GM21360 (cell line): Measurements from ENCODE around the gene HEYL.

Source experiments
- ATAC-seq: cut with Tn5 transposase; IDR thresholded peaks from one replicate; pipeline ENCODE4 v1.9.1; 2021; ENCODE audit warnings: mild to moderate bottlenecking, moderate library complexity; ENCODE audit not compliant: unreplicated experiment

Gene HEYL

GRCh38 chr1:39639305-39640130 is at the start of gene HEYL:
Gene HEYL, minus strand, starts transcription at chr1:39639643. Its CDS starts 18 bp downstream, at chr1:39639625.
- ATAC-seq, result no peak

- ATAC-seq, result no peak
Measured at GRCh38 chr1:39689214-39689613, 49.8 kb upstream of the HEYL start.

DNA sequence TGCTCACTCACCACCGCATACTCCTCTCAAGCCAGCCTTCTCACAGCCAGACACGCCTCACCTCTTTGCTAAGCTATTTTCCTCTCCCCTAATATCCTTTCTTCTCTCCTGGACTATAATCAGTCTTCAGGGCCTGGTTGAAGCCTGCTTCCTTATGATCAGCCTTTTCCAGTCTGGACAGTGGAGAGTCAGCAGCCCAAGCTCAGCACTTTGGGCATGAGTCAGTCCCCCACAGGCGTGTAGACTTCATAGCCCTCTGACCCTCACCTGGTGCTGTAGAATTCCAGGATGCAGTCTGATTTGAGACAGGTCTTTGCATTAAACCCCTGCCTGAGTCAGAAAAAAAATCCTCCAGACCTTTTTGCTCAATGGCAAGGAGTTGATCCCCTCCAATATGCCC is 49.3 kb upstream of the HEYL start:
- no peak for ATAC-seq

GRCh38 chr1:39687243-39687642 is 47.8 kb upstream of the HEYL start:
- ATAC-seq, result no peak

DNA sequence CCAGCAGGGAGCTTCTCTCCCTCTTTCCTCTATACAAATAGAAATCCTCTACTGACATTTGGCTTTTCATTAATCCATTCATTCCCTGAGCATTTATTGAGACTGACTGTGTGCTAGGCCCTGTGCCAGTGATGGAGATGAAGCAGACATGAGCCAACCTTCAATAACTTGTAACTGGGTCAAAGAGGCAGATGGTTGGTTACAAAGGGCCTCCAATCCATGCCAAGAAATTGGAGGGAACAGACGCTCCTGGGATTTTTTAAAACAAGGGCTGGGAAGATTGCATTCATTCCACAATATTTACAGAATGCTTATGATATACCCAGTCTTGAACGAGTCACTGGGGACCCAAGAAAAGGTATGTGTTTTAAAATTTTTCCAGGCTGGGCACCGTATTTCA is 45.6 kb upstream of the HEYL start:
- no peak for ATAC-seq

DNA sequence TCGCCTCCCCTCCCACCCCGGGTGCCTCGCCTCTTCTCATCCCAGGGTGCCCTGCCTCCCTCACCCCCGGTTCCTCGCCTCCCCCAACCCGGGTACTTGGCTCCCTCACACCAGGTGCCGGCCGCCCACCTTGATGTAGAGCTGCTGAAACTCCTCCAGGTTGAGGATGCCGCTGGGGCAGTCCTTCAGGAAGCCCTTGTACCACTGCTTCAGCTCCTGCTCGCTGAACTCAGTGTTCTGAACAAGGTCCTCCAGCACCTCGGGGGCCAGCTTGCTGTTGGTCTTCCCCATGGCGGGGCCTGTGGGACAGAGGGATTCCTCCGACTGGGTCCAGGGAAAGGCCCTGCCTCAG is 44.8 kb upstream of the HEYL start:
- no peak for ATAC-seq

DNA sequence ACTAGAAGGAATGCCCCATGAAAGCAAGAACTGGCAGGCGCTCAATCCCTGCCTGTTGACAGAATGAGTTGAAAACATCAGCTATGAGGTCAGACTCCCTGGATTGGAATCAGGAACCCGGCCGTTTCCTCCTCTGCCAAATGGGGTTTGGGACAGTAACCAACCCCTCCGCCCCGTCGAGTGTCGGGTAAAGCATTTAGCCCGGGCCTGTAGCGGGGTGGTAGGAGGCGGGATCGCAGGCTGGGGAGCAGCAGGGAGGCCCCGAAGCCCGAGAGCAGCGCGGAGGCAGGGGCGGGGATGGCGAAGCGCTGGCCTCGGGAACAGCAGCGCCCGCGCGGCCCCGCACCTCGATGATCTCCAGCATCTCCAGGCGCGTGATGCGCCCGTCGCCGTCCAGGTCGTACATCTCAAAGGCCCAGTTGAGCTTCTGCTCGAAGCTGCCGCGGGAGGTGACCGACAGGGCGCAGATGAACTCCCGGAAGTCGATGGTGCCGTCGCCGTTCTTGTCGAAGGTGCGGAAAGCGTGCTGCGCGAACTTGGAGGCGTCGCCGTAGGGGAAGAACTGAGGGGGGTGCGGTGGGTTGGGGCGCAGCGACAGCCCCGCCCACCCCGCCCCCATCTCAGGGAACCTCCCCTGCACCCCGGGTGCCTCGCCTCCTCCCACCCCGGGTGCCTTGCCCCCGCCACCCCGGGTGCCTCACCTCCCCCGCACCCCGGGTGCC is 44.3 kb upstream of the HEYL start:
- no peak for ATAC-seq

- no peak for ATAC-seq
Measured at GRCh38 chr1:39681999-39682398, 42.6 kb upstream of the HEYL start.

- ATAC-seq, result no peak
Measured at GRCh38 chr1:39681294-39681693, 41.9 kb upstream of the HEYL start.

GRCh38 chr1:39680751-39681150 is 41.3 kb upstream of the HEYL start:
- ATAC-seq, result no peak

- ATAC-seq, result no peak
Measured at GRCh38 chr1:39679821-39680220, 40.4 kb upstream of the HEYL start.

DNA sequence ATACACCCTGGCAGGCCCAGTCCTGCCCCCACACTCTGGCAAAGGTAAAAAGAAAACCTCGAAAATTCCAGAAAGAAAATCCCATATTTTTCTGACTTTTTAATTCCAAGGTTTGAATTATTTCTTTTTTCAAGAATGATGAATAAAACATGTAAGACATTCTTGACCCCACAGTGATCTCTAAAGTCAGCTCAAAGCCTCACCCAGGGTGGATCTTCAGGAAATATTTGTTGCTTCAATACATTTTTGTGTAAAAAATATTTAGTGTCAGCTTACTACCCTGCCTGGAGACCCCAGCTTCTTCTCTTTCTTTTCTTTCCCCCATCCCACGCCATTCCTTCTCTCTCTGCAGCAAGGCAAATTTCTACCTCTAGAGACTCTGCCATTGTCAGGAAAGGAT is 39.4 kb upstream of the HEYL start:
- no peak for ATAC-seq

DNA sequence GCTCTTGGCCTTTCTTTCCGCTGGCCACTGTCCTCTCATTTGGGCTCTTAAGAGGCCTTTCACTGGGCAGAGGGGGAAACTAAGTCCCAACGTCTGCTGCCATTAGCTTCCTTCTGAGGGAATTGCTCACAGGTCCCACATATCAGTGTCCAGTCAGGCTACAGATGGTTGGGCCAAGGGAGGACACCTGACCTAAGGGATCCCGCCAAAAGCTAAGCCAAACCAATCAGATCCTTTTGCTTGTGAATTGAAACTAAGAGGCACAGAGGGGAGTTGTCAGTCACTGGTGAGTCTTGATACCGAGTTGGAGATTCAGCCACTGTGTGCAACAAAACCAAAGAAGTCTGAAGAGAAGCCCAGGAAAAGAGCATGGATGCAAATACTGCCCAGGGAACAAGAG is 38.2 kb upstream of the HEYL start:
- ATAC-seq, result no peak

DNA sequence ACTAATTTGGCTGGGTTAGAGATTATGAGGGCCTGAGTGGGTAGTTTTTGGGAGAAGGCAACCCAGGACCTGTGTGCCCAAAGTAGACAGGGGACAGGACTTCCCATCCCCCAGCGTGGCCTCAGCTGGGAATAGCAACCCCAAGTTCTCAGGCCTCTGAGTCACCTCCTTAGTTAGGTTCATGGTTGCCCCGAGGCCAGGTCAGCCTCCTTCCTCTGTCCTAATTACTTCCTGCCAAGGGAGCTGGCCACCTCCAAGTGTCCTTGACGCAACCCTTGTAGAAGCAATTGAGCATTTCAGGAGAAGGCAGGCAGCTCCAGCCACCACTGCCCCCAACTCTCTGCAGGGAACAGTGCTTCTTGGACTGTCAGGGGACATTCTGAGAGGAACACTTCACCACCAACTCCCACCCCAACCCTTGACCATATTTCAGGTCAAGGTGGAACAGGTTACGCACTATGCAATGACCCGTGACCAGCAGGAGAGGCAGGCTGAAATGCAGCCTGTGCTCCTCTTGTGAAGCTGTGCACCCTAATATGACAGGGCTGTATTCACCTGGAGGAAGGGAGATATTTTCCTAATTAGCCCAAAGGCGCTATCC is 37.6 kb upstream of the HEYL start:
- no peak for ATAC-seq

DNA sequence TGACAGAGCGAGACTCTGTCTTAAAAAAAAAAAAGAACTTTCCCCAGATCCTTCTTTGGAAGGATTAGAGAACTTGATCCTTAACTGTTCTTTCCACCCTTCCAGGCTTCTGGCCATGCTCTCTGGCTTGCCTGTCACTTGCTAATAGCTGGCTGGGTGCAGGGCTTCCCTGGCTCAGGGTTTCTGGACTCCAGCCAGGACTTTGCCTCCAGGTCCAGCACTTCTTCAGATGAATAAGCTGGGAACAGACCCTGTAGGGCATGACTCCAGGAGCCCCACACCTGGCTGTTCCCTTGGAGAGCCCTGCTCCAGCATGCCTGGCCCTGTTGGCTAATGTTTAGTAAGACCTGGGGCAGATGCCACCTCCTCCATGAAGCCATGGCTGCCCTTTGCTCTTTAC is 35.8 kb upstream of the HEYL start:
- no peak for ATAC-seq

DNA sequence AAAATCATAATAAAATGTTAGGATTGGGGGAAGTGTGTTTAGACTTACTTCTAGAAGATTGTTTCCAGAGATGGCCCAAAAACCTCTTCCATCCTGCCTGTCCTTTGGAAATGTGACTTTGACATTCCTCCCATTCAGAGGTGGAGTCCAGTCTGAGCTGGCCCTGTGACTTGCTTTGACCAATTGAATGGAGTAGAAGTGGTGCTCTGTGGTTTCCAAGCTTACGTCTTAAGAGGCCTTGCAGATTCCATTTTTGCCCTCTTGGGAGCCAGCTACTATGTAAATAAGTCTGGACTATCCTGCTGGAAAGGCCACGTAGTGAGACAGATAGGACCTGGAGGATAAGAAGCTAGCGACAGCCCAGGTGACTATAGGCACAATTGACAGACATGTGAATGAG is 33.8 kb upstream of the HEYL start:
- ATAC-seq, result no peak

DNA sequence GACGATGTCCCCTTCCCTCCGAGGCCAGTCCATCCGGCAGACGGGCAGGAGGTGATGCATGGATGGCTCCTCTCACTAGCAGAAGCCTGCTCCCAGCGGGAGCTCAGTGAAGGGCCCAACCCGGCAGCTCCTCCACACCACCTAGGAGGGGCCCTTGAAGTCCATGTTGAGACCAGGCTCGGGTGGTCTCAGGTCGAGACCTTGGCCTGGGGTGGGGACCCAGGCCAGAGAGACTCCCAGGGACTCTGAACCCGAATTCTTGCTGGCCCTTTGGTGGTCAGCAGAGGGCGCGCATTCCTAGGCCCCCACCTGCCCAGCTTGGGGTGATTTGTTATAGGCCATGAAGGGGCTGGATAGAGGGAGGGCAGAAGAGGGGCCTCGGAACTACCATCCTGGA is 33.1 kb upstream of the HEYL start:
- ATAC-seq, result no peak

DNA sequence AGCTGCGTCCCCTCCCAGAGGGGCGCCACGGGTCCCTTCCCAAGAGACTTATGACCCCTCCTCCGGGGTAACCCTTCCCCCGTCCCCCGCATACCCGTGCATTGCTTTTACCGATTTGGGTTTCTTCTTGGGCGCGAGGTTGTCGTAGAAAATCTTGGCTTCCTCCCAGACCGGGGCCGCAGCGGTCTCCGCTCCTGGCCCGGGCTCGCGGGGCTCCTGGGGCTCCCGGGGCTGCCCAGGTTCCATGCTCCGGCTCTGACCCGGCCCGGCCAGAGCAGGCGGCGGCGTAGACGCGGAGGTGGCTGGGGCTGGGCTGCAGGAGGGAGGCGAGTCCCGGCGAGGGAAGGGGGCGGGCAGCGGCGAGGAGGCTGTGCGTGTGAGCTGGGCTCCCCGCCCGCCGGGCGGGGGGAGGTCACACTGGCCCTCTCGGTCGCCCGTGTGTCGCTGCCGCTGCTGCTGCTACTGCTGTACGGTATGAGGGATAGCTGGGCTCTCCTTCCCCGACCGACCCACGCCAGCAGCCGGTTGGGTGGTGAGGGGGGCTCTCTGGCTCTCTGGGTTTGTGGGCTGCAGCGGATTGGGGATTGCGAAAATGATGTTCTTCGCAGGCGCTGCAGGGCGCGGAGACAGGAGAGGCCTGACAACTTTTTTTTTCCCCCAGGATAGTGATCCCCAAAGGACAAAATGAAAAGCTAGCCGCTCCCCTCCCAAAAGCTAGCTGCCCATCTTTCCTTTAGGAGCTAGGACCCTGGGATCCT is 32.5 kb upstream of the HEYL start, which contains the start of gene NT5C1A:
Gene NT5C1A (minus strand): TSS at position 315 of the 758 bp plus-strand sequence. CDS start 69 bp downstream, at position 246.
- no peak for ATAC-seq

- no peak for ATAC-seq
Measured at GRCh38 chr1:39671433-39671792, 32.0 kb upstream of the HEYL start.

GRCh38 chr1:39670689-39671088 is 31.2 kb upstream of the HEYL start:
- ATAC-seq, result no peak

GRCh38 chr1:39668894-39669293 is 29.5 kb upstream of the HEYL start:
- ATAC-seq, result no peak
